Uterus (tissue), 4 donors: ENCODE results near the gene STAB2. TPM values are rescaled to one million over a fixed set of nuclear protein-coding genes. Genes with fewer than 3 reads are reported as not detected.

Source experiments
- DNase-seq, 2 donors: peaks; one replicate each; pipeline ENCODE4 v3.0.0-alpha.2; 2019 to 2020
- H3K27ac ChIP-seq, 2 donors: fragments of 200-600 bp; sonication (generic); 1 replicate in 1 of 2; 2 replicates in 1 of 2; pipeline ENCODE4 v1.5.1; 2016 to 2018
- H3K27me3 ChIP-seq, 2 donors: fragments of 200-600 bp; sonication (generic); one replicate each; pipeline ENCODE4 v1.5.1; 2018 to 2019; ENCODE audit warnings: control low read depth in 1 of 2
- H3K36me3 ChIP-seq, 2 donors: fragments of 200-600 bp; sonication (generic); one replicate each; pipeline ENCODE4 v1.5.1; 2019; ENCODE audit warnings: control low read depth in 1 of 2
- H3K4me1 ChIP-seq, 2 donors: fragments of 200-600 bp; sonication (generic); one replicate each; pipeline ENCODE4 v1.5.1; 2018 to 2019; ENCODE audit warnings: control low read depth in 1 of 2
- H3K4me3 ChIP-seq, 2 donors: fragments of 200-600 bp; sonication (generic); 1 replicate in 1 of 2; 2 replicates in 1 of 2; pipeline ENCODE4 v1.5.1; 2018 to 2019; ENCODE audit warnings: mild to moderate bottlenecking in 1 of 2
- H3K9me3 ChIP-seq, 2 donors: fragments of 200-600 bp; sonication (generic); one replicate each; pipeline ENCODE4 v1.5.1; 2019; ENCODE audit warnings: control low read depth in 1 of 2
- CTCF ChIP-seq, 4 experiments: fragments of 200-600 bp in 2 of 4; fragments of 450-650 bp in 2 of 4; sonication (generic) in 2 of 4; IDR thresholded peaks; one replicate each; pipeline ENCODE4 v1.5.1; 2016 to 2019; ENCODE audit warnings: antibody characterized with exemption in 4 of 4, mild to moderate bottlenecking in 2 of 4, moderate library complexity in 1 of 4
- POLR2A ChIP-seq, 2 donors: fragments of 450-650 bp; IDR thresholded peaks; one replicate each; pipeline ENCODE4 v1.6.1; 2016; ENCODE audit warnings: antibody characterized with exemption in 2 of 2, mild to moderate bottlenecking in 1 of 2, moderate library complexity in 1 of 2
- intact Hi-C: fragments of 100-400 bp; cut with DNase I; formaldehyde crosslinking; loops from one replicate; pipeline ENCODE4 v1.15.1; 2023; ENCODE audit warnings: low total_unique reads
- total RNA-seq, 4 donors: library from RNA; depleted of rRNA in 3 of 4; stranded (reverse); fragments of >200 nt in 3 of 4; gene quantifications; one replicate each; pipeline versions ENCODE4 v1.1.0 to v1.2.4, GENCODE V29; 2014 to 2023
- donor health status: DM: yes; HTN: yes; CAD: no.

Gene STAB2
- total RNA-seq, 4 donors from 2014 or later: 0.21 to 19.4 (median 2.6) TPM; not detected in 1

GRCh38 chr12:103589517-103589916, 2.4 kb downstream of the STAB2 start:
- intact Hi-C loops: no loop called here
- H3K9me3 ChIP-seq: no peaks in the 10 kb centered on the region
- no peaks in the 10 kb centered on the region for H3K27me3 ChIP-seq
- no peaks in the 10 kb centered on the region for H3K4me1 ChIP-seq
- H3K27ac ChIP-seq: no peak overlapping the region
- H3K36me3 ChIP-seq: no peaks in the 10 kb centered on the region
- DNase-seq: no peak
- TF ChIP-seq CTCF (IDR thresholded peaks at IDR 0.05) (no peak), POLR2A (IDR thresholded peaks at IDR 0.05) (no peak)
- H3K4me3 ChIP-seq: no peak overlapping the region

GRCh38 chr12:103590271-103590670, 3.2 kb downstream of the STAB2 start:
- Histone ChIP-seq H3K9me3 (no peaks in the 10 kb centered on the region), H3K27ac (no peak overlapping the region), H3K4me1 (no peaks in the 10 kb centered on the region), H3K27me3 (no peaks in the 10 kb centered on the region), H3K4me3 (no peak overlapping the region), H3K36me3 (no peaks in the 10 kb centered on the region)
- no peak for DNase-seq
- TF ChIP-seq POLR2A (IDR thresholded peaks at IDR 0.05) (no peak), CTCF (IDR thresholded peaks at IDR 0.05) (no peak)
- intact Hi-C loops: no loop called here

- H3K27me3 ChIP-seq: no peaks in the 10 kb centered on the region
- H3K27ac ChIP-seq: no peak overlapping the region
- no peak for DNase-seq
- TF ChIP-seq CTCF (IDR thresholded peaks at IDR 0.05) (no peak), POLR2A (IDR thresholded peaks at IDR 0.05) (no peak)
- no peaks in the 10 kb centered on the region for H3K36me3 ChIP-seq
- intact Hi-C loops: no loop called here
- H3K9me3 ChIP-seq: no peaks in the 10 kb centered on the region
- no peak overlapping the region for H3K4me3 ChIP-seq
- no peaks in the 10 kb centered on the region for H3K4me1 ChIP-seq
Observed at GRCh38 chr12:103596981-103597380, 9.9 kb downstream of the STAB2 start.

GRCh38 chr12:103599274-103599673, 12.2 kb downstream of the STAB2 start:
- H3K4me3 ChIP-seq: no peak overlapping the region
- intact Hi-C loops: no loop called here
- no peaks in the 10 kb centered on the region for H3K9me3 ChIP-seq
- H3K36me3 ChIP-seq: no peaks in the 10 kb centered on the region
- DNase-seq: no peak
- H3K27ac ChIP-seq: no peak overlapping the region
- H3K27me3 ChIP-seq: no peaks in the 10 kb centered on the region
- TF ChIP-seq CTCF (IDR thresholded peaks at IDR 0.05) (no peak), POLR2A (IDR thresholded peaks at IDR 0.05) (no peak)
- H3K4me1 ChIP-seq: no peaks in the 10 kb centered on the region

- no peak for TF ChIP-seq CTCF (IDR thresholded peaks at IDR 0.05)
- no peak for TF ChIP-seq POLR2A (IDR thresholded peaks at IDR 0.05)
- Histone ChIP-seq H3K27ac (no peak overlapping the region), H3K4me1 (no peaks in the 10 kb centered on the region), H3K9me3 (no peaks in the 10 kb centered on the region), H3K36me3 (no peaks in the 10 kb centered on the region), H3K4me3 (no peak overlapping the region), H3K27me3 (no peaks in the 10 kb centered on the region)
- no peak for DNase-seq
- intact Hi-C loops: no loop called here
Observed at GRCh38 chr12:103600967-103601728, 14.1 kb downstream of the STAB2 start.
